Amniotic epithelial cell (primary cell): ENCODE results near the gene GTF2H3.
A peak's percentile ranks its signal among the peaks of the same experiment; 100 is the strongest.
"Not testable (repeated sequence)": the region's sequence is repeated elsewhere in the genome, so short reads cannot be mapped to it uniquely, and the experiment has no call there.

Experiments used
- DNase-seq: peaks from one replicate; pipeline ENCODE4 v3.0.0-alpha.2; 2010; ENCODE audit warnings: low read depth

GTF2H3 gene

DNA sequence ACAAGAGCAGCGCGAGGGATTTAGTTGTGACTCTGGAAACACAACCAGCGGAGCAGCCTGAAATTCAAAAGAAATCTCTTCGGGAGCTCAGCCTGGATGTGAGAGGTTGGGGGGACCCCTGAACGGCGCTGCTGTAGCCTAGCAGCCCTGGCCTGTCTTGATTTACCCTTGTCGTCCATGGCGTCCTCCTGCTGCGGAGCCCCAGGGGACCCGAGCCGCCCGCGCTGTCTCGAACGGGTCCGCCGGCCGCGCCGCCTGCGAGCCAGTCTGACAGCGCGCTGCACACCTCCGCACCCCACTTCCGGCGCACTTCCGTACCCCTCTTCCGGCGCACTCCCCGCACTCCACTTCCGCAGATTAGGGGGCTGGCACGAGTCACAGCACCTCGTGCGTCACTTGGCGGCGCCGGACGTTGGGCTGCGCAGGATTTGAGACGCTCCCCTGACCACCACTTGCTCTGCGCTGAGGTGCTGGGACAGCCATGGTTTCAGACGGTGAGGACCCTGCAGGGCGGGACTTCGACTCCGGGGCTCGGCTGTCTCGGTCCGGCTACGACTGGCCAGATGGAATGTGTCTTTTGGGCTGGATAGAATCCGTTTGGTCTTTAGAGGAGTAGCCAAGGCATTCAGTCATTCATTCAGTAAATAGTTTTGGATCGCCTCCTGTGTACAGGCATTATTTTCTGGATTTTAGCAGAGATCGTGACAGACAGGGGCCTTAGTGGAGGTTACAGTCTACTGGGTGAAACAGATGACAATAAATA is at the start of gene GTF2H3, which contains the start of gene EIF2B1:
TSS of gene GTF2H3 (plus strand) at position 451 of the 763 bp plus-strand sequence. CDS start at position 482, 31 bp downstream.
TSS of gene EIF2B1 (minus strand) at position 308 of the 763 bp plus-strand sequence. CDS start at position 179, 129 bp downstream.
- peak; percentile 95 for DNase-seq

DNA sequence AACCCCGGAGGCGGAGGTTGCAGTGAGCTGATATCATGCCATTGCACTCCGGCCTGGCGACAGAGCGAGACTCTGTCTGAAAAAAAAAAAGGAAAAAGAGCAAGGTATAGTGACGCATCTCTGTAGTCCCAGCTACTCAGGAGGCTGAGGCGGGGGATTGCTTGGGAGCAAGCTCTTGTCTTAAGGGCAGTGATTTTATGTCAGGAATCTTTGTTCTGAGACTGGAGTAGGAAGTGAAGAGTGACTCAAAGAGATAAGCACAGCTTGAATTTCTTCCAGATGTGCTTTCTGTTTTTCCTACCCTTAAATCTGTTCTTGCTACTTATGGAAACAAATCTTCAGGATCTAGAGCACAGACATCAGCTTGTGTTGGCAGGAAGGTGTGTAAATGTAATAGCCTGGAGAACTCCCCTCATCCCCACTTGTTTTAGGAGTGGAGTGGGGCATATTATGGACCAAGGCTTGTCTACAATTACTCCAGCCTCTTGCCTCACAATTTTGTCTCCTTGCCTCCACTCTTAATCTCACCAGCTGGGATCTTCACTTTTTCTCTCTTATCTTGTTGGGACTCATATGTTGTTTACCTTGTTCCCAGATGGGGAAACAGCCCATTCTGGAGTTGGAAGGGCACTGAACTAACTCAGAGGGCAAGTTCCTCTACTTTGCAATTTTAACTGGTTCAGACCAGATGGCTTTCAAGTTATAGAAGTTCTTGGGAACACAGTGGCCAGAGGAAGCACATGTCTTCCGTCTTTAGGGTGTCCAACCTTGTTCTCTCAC is 41.7 kb upstream of the GTF2H3 start:
- DNase-seq = peak; percentile 92

DNA sequence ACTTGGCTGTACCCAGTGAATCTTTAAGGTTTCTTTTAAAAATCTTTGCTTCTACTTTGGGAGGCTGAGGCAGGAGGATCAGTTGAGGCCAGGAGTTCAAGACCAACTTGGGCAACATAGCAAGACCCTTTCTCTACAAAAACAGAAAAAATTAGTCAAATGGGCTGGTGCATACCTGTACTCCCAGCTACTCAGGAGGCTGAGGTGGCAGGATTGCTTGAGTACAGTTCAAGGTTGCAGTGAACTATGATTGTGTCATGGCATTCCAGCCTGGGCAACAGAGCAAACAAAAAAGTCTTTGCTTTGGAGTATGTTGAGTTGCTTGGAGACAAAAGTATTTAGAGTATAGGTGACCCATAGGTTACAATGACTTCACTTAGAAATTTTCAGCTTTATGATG is 37.9 kb upstream of the GTF2H3 start:
- peak; percentile 26 for DNase-seq

DNA sequence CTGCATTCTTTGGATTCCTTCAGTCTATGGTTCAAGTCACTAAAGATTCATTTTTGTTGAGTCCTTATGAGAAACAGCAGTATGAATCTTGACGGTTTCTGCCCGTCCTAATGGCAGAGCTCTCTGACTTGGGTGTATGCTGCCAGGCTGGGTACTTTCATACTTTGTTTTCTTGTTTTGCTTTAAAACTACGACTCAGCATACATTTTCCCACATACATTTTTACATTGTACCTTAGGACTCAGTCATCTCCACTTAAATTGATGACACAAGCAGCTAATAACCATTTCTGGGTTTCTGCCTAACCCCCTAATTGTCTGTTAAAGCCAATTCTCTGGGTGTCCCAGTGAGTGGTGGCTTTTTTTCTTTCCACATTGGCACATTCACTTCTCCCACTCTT is 36.5 kb upstream of the GTF2H3 start:
- no peak for DNase-seq

- DNase-seq = no peak
Observed at GRCh38 chr12:123598522-123598921, 35.1 kb upstream of the GTF2H3 start.

GRCh38 chr12:123599310-123599709 is 34.3 kb upstream of the GTF2H3 start:
- no peak for DNase-seq

DNA sequence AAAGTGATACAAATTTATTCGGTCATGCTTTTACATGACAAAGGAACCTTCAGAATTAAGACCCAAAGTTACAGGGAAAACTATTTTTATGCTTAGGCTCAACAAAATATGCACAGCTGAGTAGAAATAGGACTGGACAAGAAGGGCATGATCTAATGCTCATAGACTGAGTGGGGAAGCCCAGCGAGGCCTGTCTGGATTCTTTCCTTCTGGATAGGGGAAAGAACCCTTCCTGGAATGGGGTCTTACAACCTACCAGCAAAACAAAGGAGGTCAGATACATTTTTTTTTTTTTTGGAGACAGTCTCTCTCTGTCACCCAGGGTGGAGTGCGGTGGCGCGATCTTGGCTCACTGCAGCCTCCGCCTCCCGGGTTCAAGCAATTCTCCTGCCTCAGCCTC is 33.9 kb upstream of the GTF2H3 start:
- DNase-seq = no peak

- DNase-seq = peak; percentile 72
Observed at GRCh38 chr12:123601602-123602489, 31.8 kb upstream of the GTF2H3 start, which contains the start of gene DDX55. DDX55 (plus strand) TSS chr12:123602099; CDS start chr12:123602149, 50 bp downstream.

DNA sequence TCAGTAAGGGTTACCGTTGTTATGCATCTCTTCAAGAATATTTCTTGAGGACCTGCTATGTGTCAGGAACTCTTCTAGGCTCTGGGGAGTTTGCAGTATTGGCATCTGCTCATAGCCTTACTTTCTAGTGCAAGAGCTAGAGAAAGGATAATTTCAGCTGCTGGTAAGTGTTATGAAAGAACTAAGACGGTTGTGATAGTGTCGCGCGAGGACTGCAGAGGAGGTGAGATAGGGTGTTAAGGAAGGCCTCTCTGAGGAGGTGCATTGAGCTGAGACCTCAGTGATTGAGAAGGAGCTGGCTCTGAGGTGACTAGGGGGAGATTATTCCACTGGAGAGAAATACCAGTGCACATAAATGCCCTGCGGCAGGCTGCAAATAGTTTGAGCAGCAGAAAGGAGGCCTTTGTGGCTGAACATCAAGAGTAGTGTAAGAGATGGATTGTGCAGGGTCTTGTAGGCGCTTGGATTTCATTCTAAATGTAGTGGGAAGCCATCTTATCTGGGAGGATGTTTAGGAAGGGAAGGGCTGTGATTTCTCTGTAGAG is 30.9 kb upstream of the GTF2H3 start:
- peak; percentile 40 for DNase-seq

DNA sequence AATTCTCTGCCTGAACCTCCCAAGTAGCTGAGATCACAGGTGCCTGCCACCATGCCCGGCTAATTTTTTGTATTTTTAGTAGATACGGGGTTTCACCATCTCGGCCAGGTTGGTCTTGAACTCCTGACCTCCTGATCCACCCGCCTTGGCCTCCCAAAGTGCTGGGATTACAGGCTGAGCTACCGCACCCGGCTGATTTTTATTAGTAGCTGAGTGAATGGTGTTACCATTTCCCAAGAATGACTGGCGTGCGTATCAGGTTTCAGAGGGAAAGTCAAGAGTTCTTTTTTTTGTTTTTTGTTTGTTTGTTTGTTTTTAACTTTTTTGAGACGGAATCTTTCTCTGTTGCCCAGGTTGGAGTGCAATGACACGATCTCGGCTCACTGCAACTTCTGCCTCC is 30.1 kb upstream of the GTF2H3 start:
- not testable (repeated sequence) for DNase-seq

DNA sequence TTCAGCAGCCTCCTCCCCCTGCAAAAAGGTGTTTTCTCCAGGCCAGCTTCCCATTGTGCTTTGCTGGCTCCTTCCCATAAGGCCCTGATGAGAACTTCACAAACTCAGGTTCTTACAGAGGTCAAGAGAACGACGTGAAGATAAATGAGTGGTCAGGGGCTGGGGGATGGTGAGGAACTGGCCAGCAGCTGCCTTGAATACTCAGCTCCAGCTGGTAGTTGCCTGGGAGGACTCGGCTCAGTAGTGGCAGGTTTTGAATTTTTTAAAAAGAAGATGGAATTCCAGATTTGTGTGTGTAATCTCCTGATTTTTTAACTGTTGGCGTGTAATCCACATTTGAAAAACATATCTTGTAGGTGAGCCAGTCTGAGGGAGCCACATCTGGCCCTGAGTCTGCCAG is 25.9 kb upstream of the GTF2H3 start:
- peak; percentile 72 for DNase-seq

DNA sequence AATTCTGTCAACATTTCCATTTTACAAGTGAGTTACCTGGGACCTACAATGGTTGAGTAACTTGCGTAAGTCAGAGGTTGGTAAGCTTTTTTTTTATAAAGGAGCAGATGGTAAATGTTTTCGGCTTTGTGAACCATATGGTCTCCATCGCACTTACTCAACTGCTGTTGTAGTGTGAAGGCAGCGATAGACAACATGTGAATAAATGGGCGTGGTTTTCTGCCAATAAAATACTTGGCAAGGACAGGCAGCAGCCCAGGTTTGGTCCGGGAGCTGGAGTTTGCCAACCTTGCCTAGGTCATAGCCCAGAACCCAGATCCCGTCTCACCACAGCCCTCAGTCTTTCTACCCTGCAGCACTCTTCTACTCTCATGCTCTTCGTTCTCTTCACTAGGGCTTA is 25.4 kb upstream of the GTF2H3 start:
- no peak for DNase-seq

- DNase-seq = no peak
Observed at GRCh38 chr12:123614110-123614509, 19.5 kb upstream of the GTF2H3 start.

DNA sequence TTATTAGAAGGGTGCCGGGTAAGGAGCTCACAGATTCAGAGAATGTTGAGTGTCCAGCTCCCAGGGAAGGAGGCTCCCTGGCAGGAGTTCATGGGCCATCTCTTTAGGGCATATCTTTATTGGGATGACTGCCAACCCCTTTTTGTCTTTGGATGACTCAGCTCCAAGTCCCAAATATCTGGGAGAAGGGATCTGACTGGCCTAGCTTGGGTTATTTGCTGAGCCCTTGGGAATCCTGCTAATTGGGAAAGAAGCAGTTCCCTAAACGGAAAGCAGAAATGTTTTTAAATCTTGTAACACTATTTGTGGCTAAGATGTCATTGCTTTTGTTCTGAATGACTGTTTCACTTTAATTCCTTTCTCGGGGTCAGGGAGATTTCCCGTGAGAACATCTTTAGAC is 19.1 kb upstream of the GTF2H3 start:
- no peak for DNase-seq

DNA sequence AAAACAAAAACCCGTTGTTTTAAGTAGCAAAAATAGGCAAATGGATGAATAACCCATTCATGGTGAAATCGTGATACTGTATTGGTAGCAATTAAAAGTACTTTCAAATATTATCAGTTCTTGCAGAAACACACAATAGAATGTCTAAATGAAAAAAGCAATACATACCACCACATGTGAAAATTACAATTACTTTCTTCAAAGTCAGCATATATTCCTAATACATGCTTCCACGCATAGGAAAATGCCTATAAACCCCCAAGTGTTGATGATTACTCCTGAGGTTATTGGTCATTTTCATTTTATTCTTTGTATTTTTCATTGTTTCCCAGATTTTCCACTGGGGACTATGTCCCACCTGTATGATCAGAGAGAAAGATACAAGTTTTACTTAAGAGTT is 16.5 kb upstream of the GTF2H3 start:
- no peak for DNase-seq

GRCh38 chr12:123617580-123617979 is 16.0 kb upstream of the GTF2H3 start:
- no peak for DNase-seq

DNA sequence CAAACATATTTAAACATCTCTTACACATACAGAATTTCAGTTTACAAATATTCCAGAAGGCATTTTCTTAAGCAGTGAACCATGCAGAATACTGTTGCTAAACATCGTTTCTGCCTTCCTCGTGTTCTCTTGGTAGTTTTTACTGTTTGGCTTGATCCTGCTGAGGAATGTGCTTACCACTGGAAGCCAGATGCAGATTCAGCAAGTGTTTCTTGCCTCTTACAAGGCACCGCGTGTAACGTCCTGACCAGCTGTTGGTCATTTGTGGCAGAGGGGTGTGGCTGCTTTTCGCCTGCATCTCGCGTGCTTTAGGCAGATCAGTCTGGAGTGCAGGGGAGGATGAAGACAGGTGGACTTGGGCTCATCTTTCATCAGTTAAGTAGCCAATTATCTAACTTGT is 12.5 kb upstream of the GTF2H3 start:
- no peak for DNase-seq

GRCh38 chr12:123621619-123622530 is 11.8 kb upstream of the GTF2H3 start:
- DNase-seq = peak; percentile 12

DNA sequence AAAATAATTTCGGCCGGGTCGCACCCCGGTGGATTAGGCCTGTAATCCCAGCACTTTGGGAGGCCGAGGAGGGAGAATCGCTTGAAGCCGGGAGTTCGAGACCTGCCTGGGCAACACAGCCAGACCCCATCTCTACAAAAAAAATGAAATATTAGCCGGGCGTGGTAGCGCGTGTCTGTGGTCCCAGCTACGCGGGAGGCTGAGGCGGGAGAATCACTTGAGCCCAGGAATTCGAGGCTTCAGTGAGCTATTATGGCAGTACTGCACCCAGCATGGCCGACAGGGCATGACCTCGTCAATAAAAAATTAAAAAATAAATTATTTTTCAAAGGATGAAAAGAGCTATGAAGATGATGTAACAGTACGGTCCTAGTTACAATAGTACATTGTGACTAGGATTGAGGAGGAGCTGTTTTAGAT is 523 bp downstream of the GTF2H3 start:
- no peak for DNase-seq

DNA sequence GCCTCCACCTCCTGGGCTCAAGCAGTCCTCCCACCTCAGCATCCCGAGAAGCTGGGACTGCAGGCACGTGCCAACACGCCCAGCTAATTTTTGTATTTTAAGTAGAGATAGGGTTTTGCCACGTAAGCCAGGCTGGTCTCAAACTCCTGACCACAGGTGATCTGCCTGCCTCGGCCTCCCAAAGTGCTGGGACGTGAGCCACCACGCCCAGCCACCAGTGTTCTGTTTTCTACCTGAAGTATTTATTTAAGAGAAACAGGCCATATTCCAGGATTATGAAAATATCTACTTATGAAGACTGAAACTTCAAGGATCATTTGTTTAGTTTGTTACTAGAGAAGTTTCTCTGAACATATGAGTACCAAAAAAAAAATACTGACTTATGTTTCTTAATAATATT is 10.3 kb downstream of the GTF2H3 start:
- DNase-seq = no peak

DNA sequence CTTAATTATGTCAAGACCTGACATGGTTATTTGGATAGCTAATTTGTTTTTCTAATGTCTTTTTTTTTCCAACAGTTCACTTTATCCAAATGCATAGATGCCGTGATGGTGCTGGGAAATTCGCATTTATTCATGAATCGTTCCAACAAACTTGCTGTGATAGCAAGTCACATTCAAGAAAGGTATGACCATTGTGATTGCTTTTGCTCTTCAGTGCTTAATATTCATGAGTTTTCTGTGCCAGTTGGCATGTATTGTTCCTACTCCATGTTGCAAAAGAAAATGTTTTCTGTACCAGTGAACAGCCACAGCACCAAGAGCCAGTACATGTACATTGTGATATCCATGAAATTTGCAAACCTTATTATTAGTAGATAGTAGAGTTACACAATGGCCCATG is 11.8 kb downstream of the GTF2H3 start:
- DNase-seq = no peak
